Neutrophil (primary cell): Measurements from ENCODE around the gene HNF1A.

Experiments
- H3K27ac ChIP-seq: fragments of 200-600 bp; sonication (generic); 2 replicates; pipeline ENCODE4 v1.5.1; 2016; ENCODE audit warnings: mild to moderate bottlenecking, moderate library complexity
- H3K27me3 ChIP-seq: fragments of 200-600 bp; sonication (generic); 2 replicates; pipeline ENCODE4 v1.6.0; 2016; ENCODE audit warnings: mild to moderate bottlenecking
- H3K36me3 ChIP-seq: fragments of 200-600 bp; sonication (generic); 2 replicates; pipeline ENCODE4 v1.5.1; 2017
- H3K4me1 ChIP-seq, 2 experiments: fragments of 200-600 bp in 1 of 2; sonication (generic) in 1 of 2; 1 replicate in 1 of 2; 2 replicates in 1 of 2; pipeline versions ENCODE4 v1.5.1 to v1.6.1; 2013 to 2016; ENCODE audit warnings: low read depth in 1 of 2, low read length in 1 of 2, mild to moderate bottlenecking in 1 of 2, moderate library complexity in 1 of 2; ENCODE audit not compliant: control insufficient read depth in 1 of 2, insufficient read depth in 1 of 2
- H3K4me3 ChIP-seq, 2 experiments: fragments of 200-600 bp in 1 of 2; sonication (generic) in 1 of 2; 1 replicate in 1 of 2; 2 replicates in 1 of 2; pipeline ENCODE4 v1.5.1; 2013 to 2016; ENCODE audit warnings: low read depth in 1 of 2, low read length in 1 of 2, mild to moderate bottlenecking in 1 of 2, moderate library complexity in 1 of 2
- H3K9me3 ChIP-seq: fragments of 200-600 bp; sonication (generic); 2 replicates; pipeline ENCODE4 v1.5.1; 2016
- CTCF ChIP-seq: fragments of 200-600 bp; sonication (generic); IDR thresholded peaks from 2 replicates; pipeline ENCODE4 v1.5.1; 2016; ENCODE audit warnings: antibody characterized with exemption

The HNF1A gene

GRCh38 chr12:120961604-120962531 is 16.5 kb upstream of the HNF1A start:
- Histone ChIP-seq H3K4me3 (no peak overlapping the region), H3K4me1 (no peaks in the 10 kb centered on the region), H3K27me3 (no peaks in the 10 kb centered on the region), H3K27ac (no peak overlapping the region), H3K9me3 (no peaks in the 10 kb centered on the region), H3K36me3 (no peaks in the 10 kb centered on the region)
- TF ChIP-seq CTCF = no peak

- no peaks in the 10 kb centered on the region for H3K27me3 ChIP-seq
- no peaks in the 10 kb centered on the region for H3K36me3 ChIP-seq
- H3K9me3 ChIP-seq = no peaks in the 10 kb centered on the region
- H3K4me3 ChIP-seq = no peak overlapping the region
- H3K27ac ChIP-seq = no peak overlapping the region
- TF ChIP-seq CTCF = no peak
- no peaks in the 10 kb centered on the region for H3K4me1 ChIP-seq
Observed at GRCh38 chr12:120962532-120963020, 15.8 kb upstream of the HNF1A start.

- Histone ChIP-seq H3K4me1 (no peaks in the 10 kb centered on the region), H3K27me3 (no peaks in the 10 kb centered on the region), H3K4me3 (no peak overlapping the region), H3K27ac (no peak overlapping the region), H3K36me3 (no peaks in the 10 kb centered on the region), H3K9me3 (no peaks in the 10 kb centered on the region)
- no peak for TF ChIP-seq CTCF
Observed at GRCh38 chr12:120964298-120964697, 14.0 kb upstream of the HNF1A start.

GRCh38 chr12:120965534-120966091 is 12.7 kb upstream of the HNF1A start:
- no peaks in the 10 kb centered on the region for H3K36me3 ChIP-seq
- no peak overlapping the region for H3K27ac ChIP-seq
- no peaks in the 10 kb centered on the region for H3K9me3 ChIP-seq
- TF ChIP-seq CTCF = no peak
- no peak overlapping the region for H3K4me3 ChIP-seq
- H3K27me3 ChIP-seq = no peaks in the 10 kb centered on the region
- no peaks in the 10 kb centered on the region for H3K4me1 ChIP-seq

- no peak for TF ChIP-seq CTCF
- H3K27me3 ChIP-seq = no peaks in the 10 kb centered on the region
- H3K36me3 ChIP-seq = no peaks in the 10 kb centered on the region
- H3K9me3 ChIP-seq = no peaks in the 10 kb centered on the region
- H3K4me1 ChIP-seq = peaks cover 0 to 2% of the 10 kb centered on the region in 2 experiments
- no peak overlapping the region for H3K27ac ChIP-seq
- H3K4me3 ChIP-seq = no peak overlapping the region
Observed at GRCh38 chr12:120970310-120970709, 8.0 kb upstream of the HNF1A start.
